WTC11 (cell line): Measurements from ENCODE around the gene PHF13.

ENCODE experiments used
- FOXJ3 ChIP-seq: sonication (generic); formaldehyde crosslinking; IDR thresholded peaks from 2 replicates; pipeline ENCODE4 v1.9.0; 2021; ENCODE audit warnings: missing genetic modification reagents, mild to moderate bottlenecking, borderline replicate concordance
- NR2C2 ChIP-seq: sonication (generic); formaldehyde crosslinking; IDR thresholded peaks from 2 replicates; pipeline ENCODE4 v1.8.0; 2022; ENCODE audit warnings: mild to moderate bottlenecking, missing genetic modification reagents
- TF ChIP-seq, protein P1 (sequence below): sonication (generic); formaldehyde crosslinking; IDR thresholded peaks from 2 replicates; pipeline ENCODE4 v1.8.1; 2022; ENCODE audit warnings: low read depth, missing genetic modification reagents, borderline replicate concordance
- TF ChIP-seq, protein P2 (sequence below): fragments of 200-600 bp; IDR thresholded peaks from 2 replicates; pipeline ENCODE4 v1.8.0; 2022; ENCODE audit warnings: antibody characterized with exemption
- TF ChIP-seq, protein P3 (sequence below): sonication (generic); formaldehyde crosslinking; IDR thresholded peaks from 2 replicates; pipeline ENCODE4 v1.8.0; 2022; ENCODE audit warnings: mild to moderate bottlenecking, missing genetic modification reagents

DNA sequence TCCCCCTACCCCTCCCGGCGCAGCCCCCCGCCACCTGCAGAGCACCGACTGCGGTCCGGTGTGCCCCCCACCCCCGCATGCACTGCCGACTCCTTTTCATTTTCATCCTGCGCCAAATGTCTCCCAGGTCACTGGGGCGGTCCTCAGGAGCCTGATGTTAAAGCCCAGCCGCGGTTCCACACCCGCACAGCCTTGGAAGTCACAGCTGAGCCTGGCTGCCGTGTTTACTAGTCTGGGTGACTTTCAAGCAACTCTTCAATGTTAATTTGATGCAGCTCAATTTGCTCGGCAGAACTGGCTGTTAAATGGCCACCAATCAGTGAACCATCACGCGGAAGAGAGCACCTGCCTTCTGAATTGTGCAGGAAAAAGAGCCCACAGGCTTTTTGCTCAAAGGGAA, 38.4 kb downstream of the PHF13 start:
- no peak for TF ChIP-seq NR2C2 (CRISPR knock-in tag)
- TF ChIP-seq FOXJ3 (CRISPR knock-in tag), result no peak
- TF ChIP-seq, protein P1, sequence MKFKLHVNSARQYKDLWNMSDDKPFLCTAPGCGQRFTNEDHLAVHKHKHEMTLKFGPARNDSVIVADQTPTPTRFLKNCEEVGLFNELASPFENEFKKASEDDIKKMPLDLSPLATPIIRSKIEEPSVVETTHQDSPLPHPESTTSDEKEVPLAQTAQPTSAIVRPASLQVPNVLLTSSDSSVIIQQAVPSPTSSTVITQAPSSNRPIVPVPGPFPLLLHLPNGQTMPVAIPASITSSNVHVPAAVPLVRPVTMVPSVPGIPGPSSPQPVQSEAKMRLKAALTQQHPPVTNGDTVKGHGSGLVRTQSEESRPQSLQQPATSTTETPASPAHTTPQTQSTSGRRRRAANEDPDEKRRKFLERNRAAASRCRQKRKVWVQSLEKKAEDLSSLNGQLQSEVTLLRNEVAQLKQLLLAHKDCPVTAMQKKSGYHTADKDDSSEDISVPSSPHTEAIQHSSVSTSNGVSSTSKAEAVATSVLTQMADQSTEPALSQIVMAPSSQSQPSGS (CRISPR knock-in tag), result no peak
- TF ChIP-seq, protein P2, sequence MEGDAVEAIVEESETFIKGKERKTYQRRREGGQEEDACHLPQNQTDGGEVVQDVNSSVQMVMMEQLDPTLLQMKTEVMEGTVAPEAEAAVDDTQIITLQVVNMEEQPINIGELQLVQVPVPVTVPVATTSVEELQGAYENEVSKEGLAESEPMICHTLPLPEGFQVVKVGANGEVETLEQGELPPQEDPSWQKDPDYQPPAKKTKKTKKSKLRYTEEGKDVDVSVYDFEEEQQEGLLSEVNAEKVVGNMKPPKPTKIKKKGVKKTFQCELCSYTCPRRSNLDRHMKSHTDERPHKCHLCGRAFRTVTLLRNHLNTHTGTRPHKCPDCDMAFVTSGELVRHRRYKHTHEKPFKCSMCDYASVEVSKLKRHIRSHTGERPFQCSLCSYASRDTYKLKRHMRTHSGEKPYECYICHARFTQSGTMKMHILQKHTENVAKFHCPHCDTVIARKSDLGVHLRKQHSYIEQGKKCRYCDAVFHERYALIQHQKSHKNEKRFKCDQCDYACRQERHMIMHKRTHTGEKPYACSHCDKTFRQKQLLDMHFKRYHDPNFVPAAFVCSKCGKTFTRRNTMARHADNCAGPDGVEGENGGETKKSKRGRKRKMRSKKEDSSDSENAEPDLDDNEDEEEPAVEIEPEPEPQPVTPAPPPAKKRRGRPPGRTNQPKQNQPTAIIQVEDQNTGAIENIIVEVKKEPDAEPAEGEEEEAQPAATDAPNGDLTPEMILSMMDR, result no peak
- TF ChIP-seq, protein P3, sequence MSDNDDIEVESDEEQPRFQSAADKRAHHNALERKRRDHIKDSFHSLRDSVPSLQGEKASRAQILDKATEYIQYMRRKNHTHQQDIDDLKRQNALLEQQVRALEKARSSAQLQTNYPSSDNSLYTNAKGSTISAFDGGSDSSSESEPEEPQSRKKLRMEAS (CRISPR knock-in tag), result no peak
